Duodenal mucosa (tissue), 2 donors: Measurements from ENCODE around the gene PLPP7.

Experiments
- H3K27ac ChIP-seq: one replicate; pipeline ENCODE4 v1.7.0; 2013; ENCODE audit warnings: low read depth, low read length
- H3K27me3 ChIP-seq, 2 donors: one replicate each; pipeline ENCODE4 v1.7.0; 2013; ENCODE audit warnings: low read length in 2 of 2, control low read depth in 1 of 2; ENCODE audit not compliant: insufficient read depth in 2 of 2, control insufficient read depth in 1 of 2
- H3K36me3 ChIP-seq, 2 donors: one replicate each; pipeline ENCODE4 v1.7.0; 2013; ENCODE audit warnings: low read length in 2 of 2, control low read depth in 1 of 2; ENCODE audit not compliant: insufficient read depth in 2 of 2, control insufficient read depth in 1 of 2
- H3K4me1 ChIP-seq, 2 donors: one replicate each; pipeline ENCODE4 v1.7.0; 2013; ENCODE audit warnings: low read length in 2 of 2, control low read depth in 1 of 2; ENCODE audit not compliant: insufficient read depth in 2 of 2, control insufficient read depth in 1 of 2
- H3K4me3 ChIP-seq, 2 donors: one replicate each; pipeline ENCODE4 v1.7.0; 2013; ENCODE audit warnings: low read length in 2 of 2, low read depth in 1 of 2
- H3K9ac ChIP-seq, 2 donors: one replicate each; pipeline ENCODE4 v1.7.0; 2013; ENCODE audit warnings: low read length in 2 of 2, low read depth in 1 of 2
- H3K9me3 ChIP-seq, 2 donors: one replicate each; pipeline ENCODE4 v1.7.0; 2013; ENCODE audit warnings: low read length in 2 of 2, control low read depth in 1 of 2; ENCODE audit not compliant: control insufficient read depth in 1 of 2

Gene PLPP7

GRCh38 chr9:131302244-131303075 is 12.9 kb downstream of the PLPP7 start:
- H3K4me1 ChIP-seq = no peaks in the 10 kb centered on the region
- H3K27me3 ChIP-seq = no peaks in the 10 kb centered on the region
- no peaks in the 10 kb centered on the region for H3K9me3 ChIP-seq
- no peak overlapping the region for H3K27ac ChIP-seq
- no peak overlapping the region for H3K4me3 ChIP-seq
- no peak overlapping the region for H3K9ac ChIP-seq
- H3K36me3 ChIP-seq = no peaks in the 10 kb centered on the region

- Histone ChIP-seq H3K27me3 (no peaks in the 10 kb centered on the region), H3K9me3 (no peaks in the 10 kb centered on the region), H3K36me3 (no peaks in the 10 kb centered on the region), H3K27ac (no peak overlapping the region), H3K9ac (no peak overlapping the region), H3K4me3 (no peak overlapping the region), H3K4me1 (no peaks in the 10 kb centered on the region)
Measured at GRCh38 chr9:131303381-131304321, 14.1 kb downstream of the PLPP7 start.

- H3K27me3 ChIP-seq = no peaks in the 10 kb centered on the region
- H3K9me3 ChIP-seq = no peaks in the 10 kb centered on the region
- H3K27ac ChIP-seq = no peak overlapping the region
- H3K4me3 ChIP-seq = no peak overlapping the region
- H3K4me1 ChIP-seq = no peaks in the 10 kb centered on the region
- H3K36me3 ChIP-seq = no peaks in the 10 kb centered on the region
- no peak overlapping the region for H3K9ac ChIP-seq
Measured at GRCh38 chr9:131304676-131305355, 15.3 kb downstream of the PLPP7 start.

GRCh38 chr9:131306397-131307004 is 17.0 kb downstream of the PLPP7 start:
- H3K9ac ChIP-seq = no peak overlapping the region
- H3K4me1 ChIP-seq = no peaks in the 10 kb centered on the region
- no peaks in the 10 kb centered on the region for H3K9me3 ChIP-seq
- no peak overlapping the region for H3K27ac ChIP-seq
- H3K27me3 ChIP-seq = peaks cover 0 to 3% of the 10 kb centered on the region in 2 donors
- no peaks in the 10 kb centered on the region for H3K36me3 ChIP-seq
- no peak overlapping the region for H3K4me3 ChIP-seq

- Histone ChIP-seq H3K9me3 (no peaks in the 10 kb centered on the region), H3K4me1 (no peaks in the 10 kb centered on the region), H3K27ac (no peak overlapping the region), H3K4me3 (no peak overlapping the region), H3K36me3 (no peaks in the 10 kb centered on the region), H3K27me3 (peaks cover 0 to 3% of the 10 kb centered on the region in 2 donors), H3K9ac (no peak overlapping the region)
Measured at GRCh38 chr9:131307974-131308373, 18.5 kb downstream of the PLPP7 start.

GRCh38 chr9:131308452-131308851 is 18.9 kb downstream of the PLPP7 start:
- H3K27me3 ChIP-seq = peaks cover 0 to 3% of the 10 kb centered on the region in 2 donors
- no peak overlapping the region for H3K27ac ChIP-seq
- H3K36me3 ChIP-seq = no peaks in the 10 kb centered on the region
- H3K9ac ChIP-seq = no peak overlapping the region
- no peak overlapping the region for H3K4me3 ChIP-seq
- H3K9me3 ChIP-seq = no peaks in the 10 kb centered on the region
- H3K4me1 ChIP-seq = no peaks in the 10 kb centered on the region

GRCh38 chr9:131308906-131309529 is 19.5 kb downstream of the PLPP7 start:
- Histone ChIP-seq H3K9ac (no peak overlapping the region), H3K4me1 (no peaks in the 10 kb centered on the region), H3K27me3 (peaks cover 0 to 3% of the 10 kb centered on the region in 2 donors), H3K36me3 (no peaks in the 10 kb centered on the region), H3K9me3 (no peaks in the 10 kb centered on the region), H3K27ac (no peak overlapping the region), H3K4me3 (no peak overlapping the region)

- no peaks in the 10 kb centered on the region for H3K9me3 ChIP-seq
- no peaks in the 10 kb centered on the region for H3K36me3 ChIP-seq
- no peak overlapping the region for H3K4me3 ChIP-seq
- no peak overlapping the region for H3K9ac ChIP-seq
- no peaks in the 10 kb centered on the region for H3K4me1 ChIP-seq
- peaks cover 0 to 3% of the 10 kb centered on the region in 2 donors for H3K27me3 ChIP-seq
- H3K27ac ChIP-seq = no peak overlapping the region
Measured at GRCh38 chr9:131309530-131310276, 20.2 kb downstream of the PLPP7 start.
